Thymus (tissue), 11 donors: ENCODE data around the gene ARMS2. TPM values are rescaled to one million over a fixed set of nuclear protein-coding genes. Genes with fewer than 3 reads are reported as not detected.

Experiments used
- DNase-seq, 9 donors: peaks; one replicate each; pipeline ENCODE4 v3.0.0-alpha.2; 2013; ENCODE audit warnings: low spot score in 9 of 9, low read depth in 6 of 9, missing footprints in 1 of 9
- H3K27ac ChIP-seq, 2 donors: one replicate each; pipeline ENCODE4 v1.5.1; 2013; ENCODE audit warnings: control low read depth in 1 of 2, low read depth in 1 of 2, low read length in 1 of 2, mild to moderate bottlenecking in 1 of 2, moderate library complexity in 1 of 2
- H3K27me3 ChIP-seq, 2 donors: one replicate each; pipeline ENCODE4 v1.5.1; 2013; ENCODE audit warnings: low read length in 1 of 2; ENCODE audit not compliant: control insufficient read depth in 2 of 2, insufficient read depth in 1 of 2
- H3K36me3 ChIP-seq, 2 donors: one replicate each; pipeline ENCODE4 v1.5.1; 2013; ENCODE audit warnings: low read length in 1 of 2, mild to moderate bottlenecking in 1 of 2, moderate library complexity in 1 of 2; ENCODE audit not compliant: control insufficient read depth in 2 of 2, insufficient read depth in 2 of 2
- H3K4me1 ChIP-seq, 2 donors: one replicate each; pipeline ENCODE4 v1.5.1; 2013; ENCODE audit warnings: low read length in 2 of 2; ENCODE audit not compliant: control insufficient read depth in 2 of 2, insufficient read depth in 2 of 2
- H3K4me3 ChIP-seq, 2 donors: one replicate each; pipeline ENCODE4 v1.5.1; 2013; ENCODE audit warnings: low read length in 2 of 2, control low read depth in 1 of 2, mild to moderate bottlenecking in 1 of 2
- H3K9me3 ChIP-seq, 2 donors: one replicate each; pipeline ENCODE4 v1.5.1; 2013; ENCODE audit warnings: low read length in 1 of 2, mild to moderate bottlenecking in 1 of 2; ENCODE audit not compliant: control insufficient read depth in 2 of 2, insufficient read depth in 1 of 2
- WGBS: extraction: QIAGEN DNeasy Blood & Tissue Kit; methylation state at CpG from one replicate; pipeline ENCODE4 v1.1.7; 2013; 5-methylcytosine and 5-hydroxymethylcytosine counted together
- polyA plus RNA-seq: library from polyadenylated mRNA; stranded (reverse); fragments of 200-250 nt; gene quantifications from one replicate; pipeline ENCODE4 v1.2.3, GENCODE V29; 2013
- total RNA-seq: library from RNA; stranded (reverse); fragments of 120-200 nt; gene quantifications from one replicate; pipeline ENCODE4 v1.2.4, GENCODE V29; 2013
- donor health status: healthy.

The ARMS2 gene
- total and polyA plus RNA-seq, 2 donors = 0.18 TPM; not detected in 1

- Histone ChIP-seq H3K36me3 (no peaks in the 10 kb centered on the region), H3K9me3 (no peaks in the 10 kb centered on the region), H3K27ac (no peak overlapping the region), H3K4me1 (no peaks in the 10 kb centered on the region), H3K27me3 (peaks cover 43 to 67% of the 10 kb centered on the region in 2 donors), H3K4me3 (no peak overlapping the region)
- WGBS = 48% methylated on average over 14 of the region's 14 CpGs
- no peak for DNase-seq
Observed at GRCh38 chr10:122459561-122460273, 5.3 kb downstream of the ARMS2 start.

DNA sequence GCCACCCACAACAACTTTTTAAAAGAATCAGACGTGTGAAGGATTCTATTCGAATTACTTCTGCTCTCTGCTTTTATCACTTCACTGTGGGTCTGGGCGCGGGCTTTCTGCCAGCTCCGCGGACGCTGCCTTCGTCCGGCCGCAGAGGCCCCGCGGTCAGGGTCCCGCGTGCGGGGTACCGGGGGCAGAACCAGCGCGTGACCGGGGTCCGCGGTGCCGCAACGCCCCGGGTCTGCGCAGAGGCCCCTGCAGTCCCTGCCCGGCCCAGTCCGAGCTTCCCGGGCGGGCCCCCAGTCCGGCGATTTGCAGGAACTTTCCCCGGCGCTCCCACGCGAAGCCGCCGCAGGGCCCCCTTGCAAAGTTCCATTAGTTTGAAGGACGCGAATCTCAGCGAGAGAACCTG, 6.4 kb downstream of the ARMS2 start:
- Histone ChIP-seq H3K4me3 (no peak overlapping the region), H3K9me3 (no peaks in the 10 kb centered on the region), H3K36me3 (no peaks in the 10 kb centered on the region), H3K27me3 (peaks cover 43 to 71% of the 10 kb centered on the region in 2 donors), H3K27ac (peak overlapping the region in 1 of 2 donors; percentile 20), H3K4me1 (no peaks in the 10 kb centered on the region)
- DNase-seq = no peak
- 4% methylated on average over 40 of the region's 40 CpGs for WGBS

DNA sequence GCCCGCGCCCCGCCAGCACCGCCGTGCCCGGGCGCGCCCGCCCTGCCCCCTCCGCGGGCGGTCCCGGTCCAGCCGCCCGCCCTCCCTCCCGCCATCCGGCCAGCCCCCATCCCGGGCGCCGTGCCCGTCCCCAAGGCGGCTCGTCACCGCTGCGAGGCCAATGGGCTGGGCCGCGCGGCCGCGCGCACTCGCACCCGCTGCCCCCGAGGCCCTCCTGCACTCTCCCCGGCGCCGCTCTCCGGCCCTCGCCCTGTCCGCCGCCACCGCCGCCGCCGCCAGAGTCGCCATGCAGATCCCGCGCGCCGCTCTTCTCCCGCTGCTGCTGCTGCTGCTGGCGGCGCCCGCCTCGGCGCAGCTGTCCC, 6.9 kb downstream of the ARMS2 start, which contains the start of gene HTRA1:
TSS of gene HTRA1 (plus strand) at position 187 of the 362 bp plus-strand sequence. CDS start at position 287, 100 bp downstream.
- Histone ChIP-seq H3K4me3 (peak within 1 kb of the TSS; percentile 10 to 30), H3K9me3 (no peaks in the 10 kb centered on the region), H3K36me3 (no peaks in the 10 kb centered on the region), H3K4me1 (no peaks in the 10 kb centered on the region), H3K27ac (peak within 1 kb of the TSS in 1 of 2 donors; percentile 36), H3K27me3 (peaks cover 43 to 71% of the 10 kb centered on the region in 2 donors)
- 2% methylated on average over 56 of the region's 56 CpGs for WGBS
- no peak for DNase-seq

GRCh38 chr10:122461729-122462532, 7.5 kb downstream of the ARMS2 start:
- Histone ChIP-seq H3K9me3 (no peaks in the 10 kb centered on the region), H3K36me3 (no peaks in the 10 kb centered on the region), H3K4me3 (peak overlapping the region; percentile 10 to 30), H3K27ac (peak overlapping the region in 1 of 2 donors; percentile 36), H3K27me3 (peaks cover 43 to 71% of the 10 kb centered on the region in 2 donors), H3K4me1 (no peaks in the 10 kb centered on the region)
- no peak for DNase-seq
- WGBS = 2% methylated on average over 95 of the region's 95 CpGs

DNA sequence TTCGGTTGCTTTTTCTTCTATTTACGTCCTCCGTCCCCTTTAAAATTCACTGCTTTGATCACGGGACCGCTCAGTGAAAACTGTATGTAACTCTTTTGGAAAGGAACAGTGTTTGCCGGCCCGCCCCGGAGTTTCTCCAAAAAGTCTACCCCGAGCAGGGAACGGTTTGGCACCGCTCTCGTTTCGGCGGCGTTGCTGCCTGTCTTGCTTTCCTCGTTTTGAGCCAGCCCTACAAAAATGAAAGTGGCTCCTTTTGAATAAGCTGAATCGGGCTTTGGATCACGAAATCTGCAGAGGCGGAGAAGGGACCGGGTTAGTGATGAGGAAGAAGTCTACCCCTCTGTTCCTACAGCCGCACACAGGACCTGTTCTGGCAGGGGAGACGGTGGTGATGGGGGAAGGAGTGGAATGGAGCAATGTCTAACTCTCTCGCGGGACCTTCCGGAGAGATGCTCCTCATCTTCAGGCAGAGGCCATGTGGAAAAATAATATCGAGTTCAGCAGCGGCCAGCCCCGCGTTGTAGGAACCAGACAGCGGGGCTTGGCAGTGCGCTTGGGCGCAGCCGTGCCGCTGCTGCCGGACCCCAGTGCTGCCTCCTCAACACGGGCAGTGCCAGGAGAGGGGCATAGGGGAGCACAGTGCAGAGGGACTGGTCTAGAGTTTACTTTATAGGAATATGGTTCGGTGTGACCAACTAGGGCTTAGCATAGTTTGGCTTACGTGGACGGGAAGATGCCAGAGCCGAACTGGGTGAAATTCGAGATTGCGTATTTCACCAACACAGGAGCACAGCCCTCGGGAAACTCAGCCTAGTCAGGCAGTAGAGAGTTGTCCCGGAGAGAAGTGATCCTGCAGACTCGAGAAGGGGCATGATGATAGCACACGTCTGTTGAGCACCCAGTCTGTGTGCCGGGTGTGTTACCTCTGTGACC, 8.3 kb downstream of the ARMS2 start:
- Histone ChIP-seq H3K4me3 (peak overlapping the region; percentile 10 to 30), H3K4me1 (no peaks in the 10 kb centered on the region), H3K9me3 (no peaks in the 10 kb centered on the region), H3K27me3 (peaks cover 43 to 69% of the 10 kb centered on the region in 2 donors), H3K36me3 (no peaks in the 10 kb centered on the region), H3K27ac (no peak overlapping the region)
- 32% methylated on average over 47 of the region's 47 CpGs for WGBS
- DNase-seq = no peak

DNA sequence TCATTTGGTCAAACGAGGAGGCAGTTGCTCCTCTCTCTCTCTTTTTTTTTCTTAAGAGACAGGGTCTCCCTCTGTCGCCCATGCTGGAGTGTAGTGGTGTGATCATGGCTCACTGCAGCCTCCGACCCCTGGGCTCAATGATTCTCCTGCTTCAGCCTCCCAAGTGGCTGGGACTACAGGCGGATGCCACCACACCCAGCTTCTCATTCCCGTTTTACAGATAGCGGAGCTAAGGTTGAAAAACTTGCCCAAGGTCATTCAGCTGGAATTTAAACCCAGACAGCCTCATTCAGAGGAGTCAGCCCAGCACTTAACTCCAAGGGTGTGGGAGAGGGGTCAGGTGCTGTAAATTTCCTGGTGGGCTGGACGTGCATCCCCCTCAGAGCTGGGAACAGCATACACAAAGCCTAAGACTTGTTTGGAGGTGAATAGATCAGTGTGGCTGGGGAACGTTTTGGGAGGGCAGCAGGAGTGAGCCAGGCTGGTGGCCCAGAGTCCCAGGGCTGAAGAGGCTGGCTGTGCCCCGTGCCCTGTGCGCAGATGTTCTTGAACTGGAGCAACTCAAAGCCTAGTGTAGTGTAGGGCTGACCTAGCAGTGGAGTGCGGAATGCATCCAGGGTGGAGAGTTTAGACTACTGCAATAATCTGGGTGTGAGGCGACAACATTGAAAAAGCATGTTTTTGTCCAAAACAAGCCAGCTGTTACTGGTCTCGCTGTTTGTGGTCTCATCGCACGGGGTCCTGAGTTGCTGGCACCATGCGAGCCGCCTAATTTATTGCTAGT, 9.2 kb downstream of the ARMS2 start:
- no peak for DNase-seq
- no peaks in the 10 kb centered on the region for H3K36me3 ChIP-seq
- H3K4me1 ChIP-seq = no peaks in the 10 kb centered on the region
- peaks cover 41 to 61% of the 10 kb centered on the region in 2 donors for H3K27me3 ChIP-seq
- H3K4me3 ChIP-seq = no peak overlapping the region
- WGBS = 83% methylated on average over 17 of the region's 17 CpGs
- H3K27ac ChIP-seq = no peak overlapping the region
- no peaks in the 10 kb centered on the region for H3K9me3 ChIP-seq

DNA sequence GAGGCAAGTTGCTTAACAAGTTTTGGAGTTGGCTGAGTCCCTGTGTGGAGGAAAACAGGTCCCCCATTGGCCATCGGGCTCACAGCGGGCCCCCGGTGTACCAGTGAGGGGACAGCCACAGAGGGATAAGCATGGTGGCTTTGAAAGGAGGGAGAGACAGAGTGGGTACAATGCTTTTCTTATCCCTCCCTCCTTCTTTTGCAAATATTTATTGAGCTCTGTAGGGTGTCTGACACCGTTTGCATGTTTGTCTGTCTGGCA, 9.7 kb downstream of the ARMS2 start:
- H3K27me3 ChIP-seq = peaks cover 37 to 55% of the 10 kb centered on the region in 2 donors
- H3K4me1 ChIP-seq = no peaks in the 10 kb centered on the region
- no peak overlapping the region for H3K27ac ChIP-seq
- H3K4me3 ChIP-seq = no peak overlapping the region
- 82% methylated on average over 4 of the region's 4 CpGs for WGBS
- H3K36me3 ChIP-seq = no peaks in the 10 kb centered on the region
- DNase-seq = no peak
- H3K9me3 ChIP-seq = no peaks in the 10 kb centered on the region

DNA sequence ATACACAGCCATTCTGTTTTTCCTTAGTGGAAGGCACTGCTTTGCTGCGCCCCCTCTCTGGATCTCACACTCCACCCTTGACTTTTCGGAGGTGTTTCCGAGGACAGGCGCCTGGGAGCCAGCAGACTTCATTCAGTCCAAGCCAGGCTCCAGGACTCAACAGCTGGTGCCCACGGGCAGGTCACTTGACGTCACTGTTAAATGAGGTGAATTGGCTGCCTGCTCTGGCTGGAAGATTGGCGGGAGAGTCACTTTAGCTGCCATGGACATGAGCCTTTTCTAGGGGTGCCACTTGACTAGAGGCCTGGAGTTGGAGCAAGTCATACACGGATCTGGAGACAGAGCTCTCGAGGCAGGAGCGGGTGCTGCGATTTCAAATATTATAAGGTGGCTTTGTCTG, 10.1 kb downstream of the ARMS2 start:
- DNase-seq = no peak
- Histone ChIP-seq H3K27ac (no peak overlapping the region), H3K36me3 (no peaks in the 10 kb centered on the region), H3K27me3 (peaks cover 36 to 51% of the 10 kb centered on the region in 2 donors), H3K4me3 (no peak overlapping the region), H3K9me3 (no peaks in the 10 kb centered on the region), H3K4me1 (no peaks in the 10 kb centered on the region)
- 94% methylated on average over 11 of the region's 11 CpGs for WGBS
